K562 (cell line): ENCODE results near the gene BCL7B. TPM values are rescaled to one million over a fixed set of nuclear protein-coding genes. Genes with fewer than 3 reads are reported as not detected.
A peak's percentile ranks its signal among the peaks of the same experiment; 100 is the strongest.

ENCODE experiments used
- CREB5 ChIP-seq: fragments of 250-450 bp; sonication (Bioruptor Pico); IDR thresholded peaks from 2 replicates; pipeline ENCODE4 v1.5.0; 2020; ENCODE audit warnings: mild to moderate bottlenecking
- DEAF1 ChIP-seq: fragments of 450-650 bp; formaldehyde crosslinking; IDR thresholded peaks from 2 replicates; pipeline ENCODE4 v1.4.0; 2020; ENCODE audit warnings: mild to moderate bottlenecking, moderate library complexity
- DIDO1 ChIP-seq: fragments of 450-650 bp; IDR thresholded peaks from 2 replicates; pipeline ENCODE4 v1.6.1; 2016; ENCODE audit warnings: low read depth, missing biosample characterization, missing genetic modification characterization
- HMG20B ChIP-seq: fragments of 250-450 bp; sonication (Bioruptor Pico); IDR thresholded peaks from 2 replicates; pipeline ENCODE4 v1.5.0; 2021; ENCODE audit warnings: mild to moderate bottlenecking
- NCOA4 ChIP-seq: fragments of 450-650 bp; IDR thresholded peaks from 2 replicates; pipeline ENCODE4 v1.6.1; 2018; ENCODE audit warnings: mild to moderate bottlenecking; ENCODE audit not compliant: partially characterized antibody
- PYGO2 ChIP-seq: fragments of 450-650 bp; IDR thresholded peaks from 2 replicates; pipeline ENCODE4 v1.6.1; 2016; ENCODE audit warnings: mild to moderate bottlenecking, missing genetic modification characterization, moderate library complexity, missing compliant biosample characterization
- SAP30 ChIP-seq: fragments of 200-600 bp; sonication (generic); IDR thresholded peaks from 2 replicates; pipeline ENCODE4 v1.6.1; 2012; ENCODE audit warnings: borderline replicate concordance, low read depth, mild to moderate bottlenecking, moderate library complexity, low read length, control low read depth, inconsistent platforms; ENCODE audit not compliant: insufficient read depth, poor library complexity, severe bottlenecking
- SRSF7 ChIP-seq: fragments of 200-400 bp; formaldehyde crosslinking; optimal IDR thresholded peaks from 2 replicates; pipeline ENCODE3; 2017; ENCODE audit warnings: mild to moderate bottlenecking, low read depth, low read length
- ZNF384 ChIP-seq: IDR thresholded peaks from 2 replicates; pipeline ENCODE4 v1.6.1; 2012; ENCODE audit warnings: low read depth, low read length, improper control_type of control experiment
- ZNF408 ChIP-seq: fragments of 250-450 bp; sonication (Bioruptor Pico); IDR thresholded peaks from 2 replicates; pipeline ENCODE4 v1.4.0; 2020; ENCODE audit warnings: low read depth, mild to moderate bottlenecking, moderate library complexity
- ZNF445 ChIP-seq: fragments of 250-450 bp; sonication (Bioruptor Pico); IDR thresholded peaks from 2 replicates; pipeline ENCODE4 v1.4.0; 2020; ENCODE audit warnings: low read depth, mild to moderate bottlenecking, moderate library complexity
- polyA plus RNA-seq, 8 experiments: library from polyadenylated mRNA; depleted of rRNA in 4 of 8; stranded (reverse) in 5 of 8; unstranded in 3 of 8; fragments of >200 nt; fragmentation: Nextera tagmentation in 2 of 8; fragmentation: Illumina TruSeq in 1 of 8; extraction: Ambion mirVana in 2 of 8; extraction: Trizol in 1 of 8; gene quantifications; 2 replicates each; pipeline versions ENCODE4 v1.2.1 to v1.2.3, GENCODE V29; 2011 to 2014; ENCODE audit warnings: inconsistent platforms in 1 of 8, missing spikeins in 1 of 8
- total RNA-seq, 7 experiments: library from RNA; depleted of rRNA in 6 of 7; stranded (reverse); fragments of >200 nt in 6 of 7; fragmentation: Illumina TruSeq in 2 of 7; extraction: Trizol in 2 of 7; gene quantifications; 2 replicates each; pipeline versions ENCODE4 v1.2.1 to v1.2.3, GENCODE V29; 2011 to 2021; ENCODE audit warnings: low replicate concordance in 1 of 7
- TF ChIP-seq, protein P1 (sequence below): fragments of 450-650 bp; IDR thresholded peaks from 2 replicates; pipeline ENCODE4 v1.6.1; 2016; ENCODE audit warnings: low read depth
- TF ChIP-seq, protein P2 (sequence below): fragments of 450-650 bp; IDR thresholded peaks from 2 replicates; pipeline ENCODE4 v1.6.1; 2017; ENCODE audit warnings: antibody characterized with exemption, mild to moderate bottlenecking

Gene BCL7B
- total and polyA plus RNA-seq, 9 of the 15 experiments (the other 6 are each of a cell fraction or from before 2014, with no cell fraction given), result 10.0 to 73.2 (median 32.9) TPM

DNA sequence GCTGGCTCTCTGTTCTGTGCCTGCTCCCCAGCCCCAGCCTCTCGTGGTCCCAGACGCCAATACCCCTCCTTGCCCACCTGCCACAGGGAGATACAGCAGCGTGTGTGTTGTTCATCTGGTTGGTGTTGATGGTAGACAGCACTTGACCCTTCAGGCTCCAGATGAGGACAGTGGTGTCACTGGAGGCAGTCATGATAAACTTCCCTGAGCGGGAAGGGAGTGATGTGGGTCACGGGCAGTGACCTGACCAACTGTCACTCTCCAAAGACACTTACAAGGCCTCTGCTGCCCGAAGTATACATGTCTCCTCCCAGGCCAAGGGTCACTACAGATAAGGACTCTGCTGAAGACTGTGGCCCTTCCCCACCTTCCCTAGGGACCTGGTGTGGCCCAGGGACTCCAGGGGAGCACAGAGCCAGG lies 15.3 kb upstream of the BCL7B start (continued):
- TF ChIP-seq, protein P1, sequence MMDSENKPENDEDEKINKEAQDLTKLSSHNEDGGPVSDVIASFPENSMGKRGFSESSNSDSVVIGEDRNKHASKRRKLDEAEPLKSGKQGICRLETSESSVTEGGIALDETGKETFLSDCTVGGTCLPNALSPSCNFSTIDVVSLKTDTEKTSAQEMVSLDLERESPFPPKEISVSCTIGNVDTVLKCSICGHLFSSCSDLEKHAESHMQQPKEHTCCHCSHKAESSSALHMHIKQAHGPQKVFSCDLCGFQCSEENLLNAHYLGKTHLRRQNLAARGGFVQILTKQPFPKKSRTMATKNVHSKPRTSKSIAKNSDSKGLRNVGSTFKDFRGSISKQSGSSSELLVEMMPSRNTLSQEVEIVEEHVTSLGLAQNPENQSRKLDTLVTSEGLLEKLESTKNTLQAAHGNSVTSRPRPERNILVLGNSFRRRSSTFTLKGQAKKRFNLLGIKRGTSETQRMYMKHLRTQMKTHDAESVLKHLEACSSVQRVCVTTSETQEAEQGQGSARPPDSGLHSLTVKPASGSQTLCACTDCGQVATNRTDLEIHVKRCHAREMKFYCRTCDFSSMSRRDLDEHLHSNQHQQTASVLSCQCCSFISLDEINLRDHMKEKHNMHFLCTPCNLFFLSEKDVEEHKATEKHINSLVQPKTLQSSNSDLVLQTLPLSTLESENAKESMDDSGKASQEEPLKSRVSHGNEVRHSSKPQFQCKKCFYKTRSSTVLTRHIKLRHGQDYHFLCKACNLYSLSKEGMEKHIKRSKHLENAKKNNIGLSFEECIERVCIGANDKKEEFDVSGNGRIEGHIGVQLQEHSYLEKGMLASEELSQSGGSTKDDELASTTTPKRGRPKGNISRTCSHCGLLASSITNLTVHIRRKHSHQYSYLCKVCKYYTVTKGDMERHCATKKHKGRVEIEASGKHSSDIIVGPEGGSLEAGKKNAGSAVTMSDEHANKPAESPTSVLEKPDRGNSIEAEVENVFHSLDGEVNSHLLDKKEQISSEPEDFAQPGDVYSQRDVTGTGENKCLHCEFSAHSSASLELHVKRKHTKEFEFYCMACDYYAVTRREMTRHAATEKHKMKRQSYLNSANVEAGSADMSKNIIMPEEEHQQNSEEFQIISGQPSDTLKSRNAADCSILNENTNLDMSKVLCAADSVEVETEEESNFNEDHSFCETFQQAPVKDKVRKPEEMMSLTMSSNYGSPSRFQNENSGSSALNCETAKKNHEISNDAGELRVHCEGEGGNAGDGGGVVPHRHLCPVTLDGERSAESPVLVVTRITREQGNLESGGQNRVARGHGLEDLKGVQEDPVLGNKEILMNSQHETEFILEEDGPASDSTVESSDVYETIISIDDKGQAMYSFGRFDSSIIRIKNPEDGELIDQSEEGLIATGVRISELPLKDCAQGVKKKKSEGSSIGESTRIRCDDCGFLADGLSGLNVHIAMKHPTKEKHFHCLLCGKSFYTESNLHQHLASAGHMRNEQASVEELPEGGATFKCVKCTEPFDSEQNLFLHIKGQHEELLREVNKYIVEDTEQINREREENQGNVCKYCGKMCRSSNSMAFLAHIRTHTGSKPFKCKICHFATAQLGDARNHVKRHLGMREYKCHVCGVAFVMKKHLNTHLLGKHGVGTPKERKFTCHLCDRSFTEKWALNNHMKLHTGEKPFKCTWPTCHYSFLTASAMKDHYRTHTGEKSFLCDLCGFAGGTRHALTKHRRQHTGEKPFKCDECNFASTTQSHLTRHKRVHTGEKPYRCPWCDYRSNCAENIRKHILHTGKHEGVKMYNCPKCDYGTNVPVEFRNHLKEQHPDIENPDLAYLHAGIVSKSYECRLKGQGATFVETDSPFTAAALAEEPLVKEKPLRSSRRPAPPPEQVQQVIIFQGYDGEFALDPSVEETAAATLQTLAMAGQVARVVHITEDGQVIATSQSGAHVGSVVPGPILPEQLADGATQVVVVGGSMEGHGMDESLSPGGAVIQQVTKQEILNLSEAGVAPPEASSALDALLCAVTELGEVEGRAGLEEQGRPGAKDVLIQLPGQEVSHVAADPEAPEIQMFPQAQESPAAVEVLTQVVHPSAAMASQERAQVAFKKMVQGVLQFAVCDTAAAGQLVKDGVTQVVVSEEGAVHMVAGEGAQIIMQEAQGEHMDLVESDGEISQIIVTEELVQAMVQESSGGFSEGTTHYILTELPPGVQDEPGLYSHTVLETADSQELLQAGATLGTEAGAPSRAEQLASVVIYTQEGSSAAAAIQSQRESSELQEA, result no peak
- TF ChIP-seq DIDO1 (tag), result no peak
- no peak for TF ChIP-seq ZNF408 (CRISPR knock-in tag)
- no peak for TF ChIP-seq SRSF7
- TF ChIP-seq DEAF1 (CRISPR knock-in tag), result no peak
- no peak for TF ChIP-seq SAP30
- TF ChIP-seq ZNF445, result no peak
- no peak for TF ChIP-seq NCOA4
- no peak for TF ChIP-seq CREB5 (CRISPR knock-in tag)
- TF ChIP-seq, protein P2, sequence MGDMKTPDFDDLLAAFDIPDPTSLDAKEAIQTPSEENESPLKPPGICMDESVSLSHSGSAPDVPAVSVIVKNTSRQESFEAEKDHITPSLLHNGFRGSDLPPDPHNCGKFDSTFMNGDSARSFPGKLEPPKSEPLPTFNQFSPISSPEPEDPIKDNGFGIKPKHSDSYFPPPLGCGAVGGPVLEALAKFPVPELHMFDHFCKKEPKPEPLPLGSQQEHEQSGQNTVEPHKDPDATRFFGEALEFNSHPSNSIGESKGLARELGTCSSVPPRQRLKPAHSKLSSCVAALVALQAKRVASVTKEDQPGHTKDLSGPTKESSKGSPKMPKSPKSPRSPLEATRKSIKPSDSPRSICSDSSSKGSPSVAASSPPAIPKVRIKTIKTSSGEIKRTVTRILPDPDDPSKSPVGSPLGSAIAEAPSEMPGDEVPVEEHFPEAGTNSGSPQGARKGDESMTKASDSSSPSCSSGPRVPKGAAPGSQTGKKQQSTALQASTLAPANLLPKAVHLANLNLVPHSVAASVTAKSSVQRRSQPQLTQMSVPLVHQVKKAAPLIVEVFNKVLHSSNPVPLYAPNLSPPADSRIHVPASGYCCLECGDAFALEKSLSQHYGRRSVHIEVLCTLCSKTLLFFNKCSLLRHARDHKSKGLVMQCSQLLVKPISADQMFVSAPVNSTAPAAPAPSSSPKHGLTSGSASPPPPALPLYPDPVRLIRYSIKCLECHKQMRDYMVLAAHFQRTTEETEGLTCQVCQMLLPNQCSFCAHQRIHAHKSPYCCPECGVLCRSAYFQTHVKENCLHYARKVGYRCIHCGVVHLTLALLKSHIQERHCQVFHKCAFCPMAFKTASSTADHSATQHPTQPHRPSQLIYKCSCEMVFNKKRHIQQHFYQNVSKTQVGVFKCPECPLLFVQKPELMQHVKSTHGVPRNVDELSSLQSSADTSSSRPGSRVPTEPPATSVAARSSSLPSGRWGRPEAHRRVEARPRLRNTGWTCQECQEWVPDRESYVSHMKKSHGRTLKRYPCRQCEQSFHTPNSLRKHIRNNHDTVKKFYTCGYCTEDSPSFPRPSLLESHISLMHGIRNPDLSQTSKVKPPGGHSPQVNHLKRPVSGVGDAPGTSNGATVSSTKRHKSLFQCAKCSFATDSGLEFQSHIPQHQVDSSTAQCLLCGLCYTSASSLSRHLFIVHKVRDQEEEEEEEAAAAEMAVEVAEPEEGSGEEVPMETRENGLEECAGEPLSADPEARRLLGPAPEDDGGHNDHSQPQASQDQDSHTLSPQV, result peak; percentile 80
- no peak for TF ChIP-seq PYGO2 (tag)
- TF ChIP-seq ZNF384, result no peak
- no peak for TF ChIP-seq HMG20B (CRISPR knock-in tag)
